ENCODE measurements around the gene DPP7.

Gene DPP7

GRCh38 chr9:137159105-137160053 lies 44.8 kb upstream of the DPP7 start:
- H3K4me2 ChIP-seq (ENCODE audit: low read length, poor library complexity, severe bottlenecking) = no peak overlapping the region
- H3K4me1 ChIP-seq (ENCODE audit: control insufficient read depth, insufficient read depth, low read depth, low read length) = peaks cover 27% of the 10 kb centered on the region
- H2BK12ac ChIP-seq (ENCODE audit: low read length in 2 of 2) = no peak overlapping the region
- H3K79me1 ChIP-seq (replicated peaks; ENCODE audit: low read length, poor library complexity, severe bottlenecking) = no peaks in the 10 kb centered on the region
- no peak overlapping the region for H2BK5ac ChIP-seq (ENCODE audit: low read depth, low read length, poor library complexity, severe bottlenecking)
- no peak overlapping the region for H3K23ac ChIP-seq (ENCODE audit: low read length in 2 of 2)
- H4K8ac ChIP-seq (ENCODE audit: low read length) = no peak overlapping the region
- no peak overlapping the region for H3K4me3 ChIP-seq (ENCODE audit: insufficient read depth in 1 of 2, low read depth in 1 of 2, low read length in 2 of 2)
- no peaks in the 10 kb centered on the region for H3K9me3 ChIP-seq (ENCODE audit: control insufficient read depth, low read length)
- H2BK15ac ChIP-seq (ENCODE audit: low read depth, poor library complexity, severe bottlenecking) = no peak overlapping the region
- no peak overlapping the region for H3K27ac ChIP-seq (ENCODE audit: low read length, poor library complexity, severe bottlenecking)
- no peak overlapping the region for H2BK120ac ChIP-seq (ENCODE audit: low read depth, low read length)
- H2AK5ac ChIP-seq (ENCODE audit: low read length, severe bottlenecking) = no peak overlapping the region
- H3K36me3 ChIP-seq (ENCODE audit: control insufficient read depth in 1 of 2, insufficient read depth in 2 of 2, low read depth in 1 of 2, low read length in 2 of 2) = peaks cover 0 to 4% of the 10 kb centered on the region in 2 experiments
- DNase-seq = no peak
- no peak overlapping the region for H3K14ac ChIP-seq (ENCODE audit: low read length in 2 of 2)
- H4K91ac ChIP-seq (ENCODE audit: low read length) = no peak overlapping the region
- no peak overlapping the region for H3K9ac ChIP-seq (ENCODE audit: low read length)
- H2AFZ ChIP-seq (ENCODE audit: low read depth, low read length) = no peak overlapping the region
- no peak overlapping the region for H3K18ac ChIP-seq (ENCODE audit: low read depth in 1 of 2, low read length in 2 of 2)
- 49% methylated on average over 12 of the region's 14 CpGs for WGBS
- H3K4ac ChIP-seq (ENCODE audit: low read depth in 1 of 2, low read length in 2 of 2) = no peak overlapping the region
- peaks cover 84 to 92% of the 10 kb centered on the region in 2 experiments for H3K27me3 ChIP-seq (ENCODE audit: control insufficient read depth in 1 of 2, insufficient read depth in 1 of 2, low read length in 2 of 2)

GRCh38 chr9:137158625-137159024 lies 44.1 kb upstream of the DPP7 start:
- no peak overlapping the region for H3K4ac ChIP-seq (ENCODE audit: low read depth in 1 of 2, low read length in 2 of 2)
- H4K91ac ChIP-seq (ENCODE audit: low read length) = no peak overlapping the region
- no peak overlapping the region for H3K14ac ChIP-seq (ENCODE audit: low read length in 2 of 2)
- H3K9me3 ChIP-seq (ENCODE audit: control insufficient read depth, low read length) = no peaks in the 10 kb centered on the region
- 45% methylated on average over 2 of the region's 4 CpGs for WGBS
- peaks cover 0 to 4% of the 10 kb centered on the region in 2 experiments for H3K36me3 ChIP-seq (ENCODE audit: control insufficient read depth in 1 of 2, insufficient read depth in 2 of 2, low read depth in 1 of 2, low read length in 2 of 2)
- no peaks in the 10 kb centered on the region for H3K79me1 ChIP-seq (replicated peaks; ENCODE audit: low read length, poor library complexity, severe bottlenecking)
- no peak overlapping the region for H2BK120ac ChIP-seq (ENCODE audit: low read depth, low read length)
- no peak overlapping the region for H2BK5ac ChIP-seq (ENCODE audit: low read depth, low read length, poor library complexity, severe bottlenecking)
- no peak overlapping the region for H3K23ac ChIP-seq (ENCODE audit: low read length in 2 of 2)
- H3K4me1 ChIP-seq (ENCODE audit: control insufficient read depth, insufficient read depth, low read depth, low read length) = peaks cover 27% of the 10 kb centered on the region
- no peak overlapping the region for H2BK15ac ChIP-seq (ENCODE audit: low read depth, poor library complexity, severe bottlenecking)
- no peak overlapping the region for H3K9ac ChIP-seq (ENCODE audit: low read length)
- no peak overlapping the region for H3K27ac ChIP-seq (ENCODE audit: low read length, poor library complexity, severe bottlenecking)
- H3K27me3 ChIP-seq (ENCODE audit: control insufficient read depth in 1 of 2, insufficient read depth in 1 of 2, low read length in 2 of 2) = peaks cover 77 to 85% of the 10 kb centered on the region in 2 experiments
- H3K18ac ChIP-seq (ENCODE audit: low read depth in 1 of 2, low read length in 2 of 2) = no peak overlapping the region
- no peak overlapping the region for H3K4me3 ChIP-seq (ENCODE audit: insufficient read depth in 1 of 2, low read depth in 1 of 2, low read length in 2 of 2)
- no peak for DNase-seq
- H2AFZ ChIP-seq (ENCODE audit: low read depth, low read length) = no peak overlapping the region
- H3K4me2 ChIP-seq (ENCODE audit: low read length, poor library complexity, severe bottlenecking) = no peak overlapping the region
- no peak overlapping the region for H2AK5ac ChIP-seq (ENCODE audit: low read length, severe bottlenecking)
- no peak overlapping the region for H4K8ac ChIP-seq (ENCODE audit: low read length)
- no peak overlapping the region for H2BK12ac ChIP-seq (ENCODE audit: low read length in 2 of 2)

- H3K18ac ChIP-seq (ENCODE audit: low read depth in 1 of 2, low read length in 2 of 2) = no peak overlapping the region
- H2BK12ac ChIP-seq (ENCODE audit: low read length in 2 of 2) = no peak overlapping the region
- H3K4ac ChIP-seq (ENCODE audit: low read depth in 1 of 2, low read length in 2 of 2) = no peak overlapping the region
- H3K27me3 ChIP-seq (ENCODE audit: control insufficient read depth in 1 of 2, insufficient read depth in 1 of 2, low read length in 2 of 2) = peaks cover 70 to 77% of the 10 kb centered on the region in 2 experiments
- H4K91ac ChIP-seq (ENCODE audit: low read length) = no peak overlapping the region
- H4K8ac ChIP-seq (ENCODE audit: low read length) = no peak overlapping the region
- peaks cover 21% of the 10 kb centered on the region for H3K4me1 ChIP-seq (ENCODE audit: control insufficient read depth, insufficient read depth, low read depth, low read length)
- H3K4me2 ChIP-seq (ENCODE audit: low read length, poor library complexity, severe bottlenecking) = no peak overlapping the region
- H3K79me1 ChIP-seq (replicated peaks; ENCODE audit: low read length, poor library complexity, severe bottlenecking) = no peaks in the 10 kb centered on the region
- no peak overlapping the region for H2BK120ac ChIP-seq (ENCODE audit: low read depth, low read length)
- no peak overlapping the region for H3K9ac ChIP-seq (ENCODE audit: low read length)
- H3K27ac ChIP-seq (ENCODE audit: low read length, poor library complexity, severe bottlenecking) = no peak overlapping the region
- no peak overlapping the region for H2AK5ac ChIP-seq (ENCODE audit: low read length, severe bottlenecking)
- no peak overlapping the region for H2BK15ac ChIP-seq (ENCODE audit: low read depth, poor library complexity, severe bottlenecking)
- peaks cover 0 to 4% of the 10 kb centered on the region in 2 experiments for H3K36me3 ChIP-seq (ENCODE audit: control insufficient read depth in 1 of 2, insufficient read depth in 2 of 2, low read depth in 1 of 2, low read length in 2 of 2)
- H2BK5ac ChIP-seq (ENCODE audit: low read depth, low read length, poor library complexity, severe bottlenecking) = no peak overlapping the region
- H2AFZ ChIP-seq (ENCODE audit: low read depth, low read length) = no peak overlapping the region
- H3K23ac ChIP-seq (ENCODE audit: low read length in 2 of 2) = no peak overlapping the region
- DNase-seq = no peak
- no peaks in the 10 kb centered on the region for H3K9me3 ChIP-seq (ENCODE audit: control insufficient read depth, low read length)
- no peak overlapping the region for H3K14ac ChIP-seq (ENCODE audit: low read length in 2 of 2)
- H3K4me3 ChIP-seq (ENCODE audit: insufficient read depth in 1 of 2, low read depth in 1 of 2, low read length in 2 of 2) = no peak overlapping the region
- 80% methylated on average over 18 of the region's 19 CpGs for WGBS
Observed at GRCh38 chr9:137157618-137158415, 43.3 kb upstream of the DPP7 start.

Data from mesenchymal stem cell (in vitro differentiated cells and primary cell).